HFF-Myc (cell line): Measurements from ENCODE around the gene IL17RA.
"Not testable (repeated sequence)": the region's sequence is repeated elsewhere in the genome, so short reads cannot be mapped to it uniquely, and the experiment has no call there.

ENCODE experiments used
- DNase-seq: peaks from one replicate; pipeline ENCODE4 v3.0.0-alpha.2; 2011; ENCODE audit warnings: low read depth; ENCODE audit errors: extremely low read depth
- H3K4me3 ChIP-seq: replicated peaks from 2 replicates; pipeline ENCODE4 v1.5.1; 2011; ENCODE audit warnings: low read depth, mild to moderate bottlenecking, control low read depth, low read length
- TF ChIP-seq, protein P1 (sequence below): IDR thresholded peaks from 2 replicates; pipeline ENCODE4 v1.5.1; 2012; ENCODE audit warnings: mild to moderate bottlenecking, low read depth, low read length, control low read depth; ENCODE audit errors: missing control alignments

Gene IL17RA

DNA sequence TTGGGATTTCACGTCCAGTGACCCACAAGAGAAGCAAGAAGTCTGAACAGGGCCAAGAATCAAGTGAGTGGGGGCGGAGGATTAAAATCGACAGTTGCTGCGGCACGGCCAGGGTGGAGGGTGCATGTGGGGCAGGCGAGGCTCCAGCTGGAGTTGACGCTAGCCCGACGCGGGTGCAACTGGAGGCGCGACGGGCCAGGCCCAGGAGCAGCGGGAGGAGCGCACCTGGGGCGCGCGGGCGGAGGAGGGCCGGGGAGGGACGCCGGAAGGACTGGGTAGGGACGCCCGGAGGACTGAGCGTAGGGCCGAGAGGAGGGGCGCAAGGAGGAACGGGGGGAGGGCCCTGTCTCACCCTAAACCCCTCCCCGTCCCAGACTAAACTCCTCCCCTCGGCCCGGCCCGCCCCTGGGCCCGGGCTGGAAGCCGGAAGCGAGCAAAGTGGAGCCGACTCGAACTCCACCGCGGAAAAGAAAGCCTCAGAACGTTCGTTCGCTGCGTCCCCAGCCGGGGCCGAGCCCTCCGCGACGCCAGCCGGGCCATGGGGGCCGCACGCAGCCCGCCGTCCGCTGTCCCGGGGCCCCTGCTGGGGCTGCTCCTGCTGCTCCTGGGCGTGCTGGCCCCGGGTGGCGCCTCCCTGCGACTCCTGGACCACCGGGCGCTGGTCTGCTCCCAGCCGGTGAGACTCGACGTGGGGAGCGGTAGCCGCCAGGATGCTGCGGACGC lies at the start of gene IL17RA:
Gene IL17RA, plus strand, starts transcription at position 447 of the 723 bp plus-strand sequence. Its CDS starts 92 bp downstream, at position 539.
- peak within 1 kb of the TSS; percentile 75 for H3K4me3 ChIP-seq
- TF ChIP-seq, protein P1, sequence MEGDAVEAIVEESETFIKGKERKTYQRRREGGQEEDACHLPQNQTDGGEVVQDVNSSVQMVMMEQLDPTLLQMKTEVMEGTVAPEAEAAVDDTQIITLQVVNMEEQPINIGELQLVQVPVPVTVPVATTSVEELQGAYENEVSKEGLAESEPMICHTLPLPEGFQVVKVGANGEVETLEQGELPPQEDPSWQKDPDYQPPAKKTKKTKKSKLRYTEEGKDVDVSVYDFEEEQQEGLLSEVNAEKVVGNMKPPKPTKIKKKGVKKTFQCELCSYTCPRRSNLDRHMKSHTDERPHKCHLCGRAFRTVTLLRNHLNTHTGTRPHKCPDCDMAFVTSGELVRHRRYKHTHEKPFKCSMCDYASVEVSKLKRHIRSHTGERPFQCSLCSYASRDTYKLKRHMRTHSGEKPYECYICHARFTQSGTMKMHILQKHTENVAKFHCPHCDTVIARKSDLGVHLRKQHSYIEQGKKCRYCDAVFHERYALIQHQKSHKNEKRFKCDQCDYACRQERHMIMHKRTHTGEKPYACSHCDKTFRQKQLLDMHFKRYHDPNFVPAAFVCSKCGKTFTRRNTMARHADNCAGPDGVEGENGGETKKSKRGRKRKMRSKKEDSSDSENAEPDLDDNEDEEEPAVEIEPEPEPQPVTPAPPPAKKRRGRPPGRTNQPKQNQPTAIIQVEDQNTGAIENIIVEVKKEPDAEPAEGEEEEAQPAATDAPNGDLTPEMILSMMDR = no peak
- peak; percentile 49 for DNase-seq

GRCh38 chr22:17035246-17035645 lies 49.6 kb upstream of the IL17RA start:
- TF ChIP-seq, protein P1 = no peak
- H3K4me3 ChIP-seq = no peak overlapping the region
- no peak for DNase-seq

- H3K4me3 ChIP-seq = not testable (repeated sequence)
Observed at GRCh38 chr22:17035976-17036841, 48.6 kb upstream of the IL17RA start.

DNA sequence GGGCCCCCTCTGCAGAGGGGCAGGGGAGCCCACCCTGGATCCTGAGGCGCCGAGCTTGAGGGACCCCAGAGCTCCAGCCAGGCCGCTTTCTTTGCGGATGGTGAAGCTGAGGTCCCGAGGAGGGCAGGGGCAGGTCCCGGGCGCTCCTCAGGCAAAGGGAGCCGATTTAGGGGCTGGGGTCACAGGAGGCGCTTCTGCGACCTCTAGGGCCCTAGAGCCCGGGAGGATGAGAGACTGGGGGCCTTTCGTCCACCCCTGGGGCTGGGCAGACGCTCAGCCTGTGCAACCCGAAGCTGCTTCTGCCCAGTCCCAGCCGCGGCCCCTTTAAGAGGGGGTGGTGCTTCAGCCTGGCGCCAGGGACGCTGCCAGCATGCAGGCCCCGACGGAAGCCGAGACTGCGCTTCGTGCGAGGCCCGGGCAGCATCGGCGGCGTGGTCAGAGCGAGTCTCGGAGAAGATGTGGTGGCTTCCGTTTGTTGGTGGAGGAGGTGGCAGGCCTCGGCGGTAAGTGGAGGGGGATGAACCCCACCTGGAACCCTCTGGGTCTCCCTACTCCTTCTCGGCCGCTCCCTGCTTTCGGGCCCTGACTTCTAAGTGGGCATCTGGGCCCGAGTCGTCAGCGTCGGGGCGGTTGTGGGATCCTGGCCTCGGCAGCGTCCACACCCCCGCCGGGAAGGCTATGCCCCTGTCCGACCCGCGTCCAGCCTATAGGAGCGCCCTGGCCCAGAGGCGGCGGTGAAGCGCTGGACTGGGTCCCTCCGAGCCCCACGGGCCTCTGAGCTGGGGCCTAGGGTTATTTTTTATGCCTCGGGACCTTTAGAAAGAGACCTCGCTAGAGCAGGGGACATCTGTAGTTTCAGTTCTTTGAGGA lies 47.7 kb upstream of the IL17RA start:
- DNase-seq = not testable (repeated sequence)
- peak overlapping the region; percentile 28 for H3K4me3 ChIP-seq

More at GRCh38 chr22:17035976-17036841, 48.6 kb upstream of the IL17RA start:
- not testable (repeated sequence) for DNase-seq

DNA sequence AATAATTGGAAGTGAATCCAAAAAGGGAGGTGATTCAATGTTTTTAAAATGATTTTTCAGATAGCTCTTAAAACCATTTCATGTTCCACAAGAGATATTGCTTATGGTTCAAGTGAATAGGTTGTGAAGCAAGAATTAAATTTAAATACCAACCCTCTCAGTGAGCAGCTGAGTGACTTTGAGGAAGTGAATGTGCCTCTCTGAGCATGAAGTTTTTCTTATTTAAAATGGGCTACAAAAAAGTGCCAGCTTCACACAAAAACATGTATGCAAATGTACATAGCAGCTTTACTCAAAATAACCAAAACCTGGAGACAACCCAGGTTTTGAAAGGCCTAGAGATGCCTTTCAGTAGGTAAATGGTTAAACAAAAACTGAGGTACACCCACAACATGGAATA lies 41.3 kb upstream of the IL17RA start:
- DNase-seq = no peak
- H3K4me3 ChIP-seq = no peak overlapping the region
- TF ChIP-seq, protein P1 = no peak

GRCh38 chr22:17046566-17047348 lies 38.0 kb upstream of the IL17RA start:
- DNase-seq = no peak
- no peak overlapping the region for H3K4me3 ChIP-seq
- TF ChIP-seq, protein P1 = no peak

GRCh38 chr22:17047656-17048055 lies 37.1 kb upstream of the IL17RA start:
- TF ChIP-seq, protein P1 = no peak
- H3K4me3 ChIP-seq = no peak overlapping the region
- DNase-seq = no peak
